Measurements from ENCODE around the gene VTI1A.

Gene VTI1A

GRCh38 chr10:112811741-112812551 lies 364.9 kb downstream of the VTI1A start:
- peak; percentile 30 for DNase-seq (ENCODE audit: low spot score)

- no peak for DNase-seq (ENCODE audit: low spot score)
Observed at GRCh38 chr10:112812586-112812985, 365.6 kb downstream of the VTI1A start.

- no peak for DNase-seq (ENCODE audit: low spot score)
Observed at GRCh38 chr10:112813866-112814591, 367.0 kb downstream of the VTI1A start.

- DNase-seq (ENCODE audit: low spot score), result no peak
Observed at GRCh38 chr10:112815269-112816032, 368.4 kb downstream of the VTI1A start.

- no peak for DNase-seq (ENCODE audit: low spot score)
Observed at GRCh38 chr10:112816033-112816430, 369.0 kb downstream of the VTI1A start.

GRCh38 chr10:112816891-112817290 lies 369.9 kb downstream of the VTI1A start:
- no peak for DNase-seq (ENCODE audit: low spot score)

GRCh38 chr10:112817981-112818777 lies 371.2 kb downstream of the VTI1A start:
- no peak for DNase-seq (ENCODE audit: low spot score)

GRCh38 chr10:112819231-112819630 lies 372.2 kb downstream of the VTI1A start:
- peak; percentile 21 for DNase-seq (ENCODE audit: low spot score)

GRCh38 chr10:112820320-112820719 lies 373.3 kb downstream of the VTI1A start:
- DNase-seq (ENCODE audit: low spot score), result no peak

GRCh38 chr10:112821038-112821437 lies 374.0 kb downstream of the VTI1A start:
- DNase-seq (ENCODE audit: low spot score), result no peak

- no peak for DNase-seq (ENCODE audit: low spot score)
Observed at GRCh38 chr10:112821663-112822062, 374.6 kb downstream of the VTI1A start.

GRCh38 chr10:112823007-112823406 lies 376.0 kb downstream of the VTI1A start:
- no peak for DNase-seq (ENCODE audit: low spot score)

- no peak for DNase-seq (ENCODE audit: low spot score)
Observed at GRCh38 chr10:112823604-112824003, 376.6 kb downstream of the VTI1A start.

GRCh38 chr10:112826018-112826697 lies 379.1 kb downstream of the VTI1A start:
- no peak for DNase-seq (ENCODE audit: low spot score)

GRCh38 chr10:112827086-112827485 lies 380.1 kb downstream of the VTI1A start:
- no peak for DNase-seq (ENCODE audit: low spot score)

GRCh38 chr10:112827951-112828350 lies 380.9 kb downstream of the VTI1A start:
- no peak for DNase-seq (ENCODE audit: low spot score)

- no peak for DNase-seq (ENCODE audit: low spot score)
Observed at GRCh38 chr10:112831859-112832258, 384.8 kb downstream of the VTI1A start.

GRCh38 chr10:112832361-112832878 lies 385.4 kb downstream of the VTI1A start:
- DNase-seq (ENCODE audit: low spot score), result no peak

- no peak for DNase-seq (ENCODE audit: low spot score)
Observed at GRCh38 chr10:112832959-112833358, 385.9 kb downstream of the VTI1A start.

- DNase-seq (ENCODE audit: low spot score), result no peak
Observed at GRCh38 chr10:112834751-112835181, 387.8 kb downstream of the VTI1A start.

- DNase-seq (ENCODE audit: low spot score), result no peak
Observed at GRCh38 chr10:112835217-112835715, 388.3 kb downstream of the VTI1A start.

Measured in Ammon's horn (tissue), 1 donor.